Measurements from ENCODE around the gene PRRX1.

GRCh38 chr1:170665629-170666028, 1.7 kb downstream of the PRRX1 start:
- TF ChIP-seq MTA3 (CRISPR knock-in tag; IDR thresholded peaks at IDR 0.05), result no peak
- TF ChIP-seq MLX (CRISPR knock-in tag; IDR thresholded peaks at IDR 0.05), result no peak

All from HepG2 (cell line).